H9 (cell line): ENCODE measurements around the gene CACNA1A. TPM values are rescaled to one million over a fixed set of nuclear protein-coding genes. Genes with fewer than 3 reads are reported as not detected.

Experiments used
- DNase-seq: peaks from one replicate; pipeline ENCODE4 v3.0.0-alpha.2; 2017
- H2AFZ ChIP-seq: one replicate; pipeline ENCODE4 v1.6.1; 2013; ENCODE audit warnings: mild to moderate bottlenecking, low read length, control low read depth, moderate library complexity
- H2AK5ac ChIP-seq: 2 replicates; pipeline ENCODE4 v1.6.1; 2013; ENCODE audit warnings: low read length, control low read depth, mixed read lengths; ENCODE audit not compliant: insufficient read length
- H2BK120ac ChIP-seq: one replicate; pipeline ENCODE4 v1.6.1; 2013; ENCODE audit warnings: low read depth, mild to moderate bottlenecking, low read length, control low read depth, inconsistent platforms; ENCODE audit not compliant: poor library complexity, severe bottlenecking
- H2BK12ac ChIP-seq: 2 replicates; pipeline ENCODE4 v1.6.1; 2013; ENCODE audit warnings: low read length, control low read depth, mixed read lengths, low read depth; ENCODE audit not compliant: insufficient read length
- H2BK15ac ChIP-seq: 2 replicates; pipeline ENCODE4 v1.6.1; 2013; ENCODE audit warnings: low read depth, low read length, control low read depth
- H2BK20ac ChIP-seq: one replicate; pipeline ENCODE4 v1.6.1; 2013; ENCODE audit warnings: low read depth, mild to moderate bottlenecking, low read length, control low read depth, inconsistent platforms; ENCODE audit not compliant: poor library complexity, severe bottlenecking
- H2BK5ac ChIP-seq: 2 replicates; pipeline ENCODE4 v1.6.1; 2013; ENCODE audit warnings: low read length, control low read depth, mixed read lengths; ENCODE audit not compliant: insufficient read length
- H3K14ac ChIP-seq: 2 replicates; pipeline ENCODE4 v1.6.1; 2013; ENCODE audit warnings: low read length, control low read depth; ENCODE audit not compliant: insufficient read depth
- H3K18ac ChIP-seq: 2 replicates; pipeline ENCODE4 v1.6.1; 2013; ENCODE audit warnings: low read depth, mild to moderate bottlenecking, mixed read lengths, low read length, control low read depth; ENCODE audit not compliant: insufficient read length
- H3K23ac ChIP-seq: 2 replicates; pipeline ENCODE4 v1.6.1; 2013; ENCODE audit warnings: low read length, control low read depth, mixed read lengths, low read depth; ENCODE audit not compliant: insufficient read length
- H3K23me2 ChIP-seq: 2 replicates; pipeline ENCODE4 v1.6.1; 2013; ENCODE audit warnings: low read depth, mild to moderate bottlenecking, mixed read lengths, low read length, control low read depth; ENCODE audit not compliant: insufficient read length, poor library complexity, severe bottlenecking
- H3K27ac ChIP-seq: 2 replicates; pipeline ENCODE4 v1.5.1; 2013; ENCODE audit warnings: low read length, control low read depth, mixed read lengths, low read depth; ENCODE audit not compliant: insufficient read length
- H3K27me3 ChIP-seq: 2 replicates; pipeline ENCODE4 v1.6.1; 2013; ENCODE audit warnings: low read length, control low read depth, inconsistent platforms; ENCODE audit not compliant: insufficient read depth
- H3K4ac ChIP-seq: 2 replicates; pipeline ENCODE4 v1.6.1; 2013; ENCODE audit warnings: low read depth, mild to moderate bottlenecking, control low read depth, inconsistent platforms, low read length, moderate library complexity
- H3K4me1 ChIP-seq: 2 replicates; pipeline ENCODE4 v1.6.1; 2013; ENCODE audit warnings: low read length, control low read depth, inconsistent platforms; ENCODE audit not compliant: insufficient read depth
- H3K4me2 ChIP-seq: 2 replicates; pipeline ENCODE4 v1.6.1; 2013; ENCODE audit warnings: low read length, control low read depth, mixed read lengths; ENCODE audit not compliant: insufficient read length, insufficient read depth
- H3K56ac ChIP-seq: 2 replicates; pipeline ENCODE4 v1.6.1; 2013; ENCODE audit warnings: low read depth, mild to moderate bottlenecking, mixed read lengths, low read length, control low read depth; ENCODE audit not compliant: insufficient read length
- H3K79me1 ChIP-seq: 2 replicates; pipeline ENCODE4 v1.6.1; 2013; ENCODE audit warnings: low read depth, mild to moderate bottlenecking, moderate library complexity, low read length, control low read depth, inconsistent platforms; ENCODE audit not compliant: insufficient read depth, poor library complexity, severe bottlenecking
- H3K79me2 ChIP-seq: 2 replicates; pipeline ENCODE4 v1.6.1; 2013; ENCODE audit warnings: low read length, control low read depth, inconsistent platforms; ENCODE audit not compliant: insufficient read depth
- H3K9ac ChIP-seq: 2 replicates; pipeline ENCODE4 v1.6.1; 2013; ENCODE audit warnings: low read length, control low read depth, mixed read lengths; ENCODE audit not compliant: insufficient read length; ENCODE audit errors: extremely low read depth
- H3K9me3 ChIP-seq: one replicate; pipeline ENCODE4 v1.6.1; 2013; ENCODE audit warnings: low read depth, low read length, inconsistent platforms; ENCODE audit not compliant: control insufficient read depth
- H3T11ph ChIP-seq: one replicate; pipeline ENCODE4 v1.6.1; 2013; ENCODE audit warnings: mild to moderate bottlenecking, low read length, control low read depth, inconsistent platforms
- H4K20me1 ChIP-seq: one replicate; pipeline ENCODE4 v1.6.1; 2013; ENCODE audit not compliant: control insufficient read depth, insufficient read length, insufficient read depth
- H4K5ac ChIP-seq: 2 replicates; pipeline ENCODE4 v1.6.1; 2013; ENCODE audit warnings: low read depth, mild to moderate bottlenecking, mixed read lengths, low read length, control low read depth; ENCODE audit not compliant: insufficient read length
- H4K8ac ChIP-seq: replicated peaks from 2 replicates; pipeline ENCODE4 v1.6.1; 2013; ENCODE audit warnings: low read length, control low read depth, mixed read lengths, low read depth; ENCODE audit not compliant: insufficient read length
- H4K91ac ChIP-seq: 2 replicates; pipeline ENCODE4 v1.6.1; 2013; ENCODE audit warnings: low read depth, mild to moderate bottlenecking, moderate library complexity, mixed read lengths, low read length, control low read depth; ENCODE audit not compliant: insufficient read length
- H3K27ac Mint-ChIP-seq, 3 experiments: 2 replicates in 2 of 3; 3 replicates in 1 of 3; pipeline ENCODE4 v1.8.0; 2020 to 2021; ENCODE audit warnings: mixed read lengths in 3 of 3, mild to moderate bottlenecking in 1 of 3, moderate library complexity in 1 of 3
- H3K27me3 Mint-ChIP-seq: 2 replicates; pipeline ENCODE4 v1.8.0; 2021; ENCODE audit warnings: low read depth, mild to moderate bottlenecking, moderate library complexity, mixed read lengths
- H3K36me3 Mint-ChIP-seq, 3 experiments: 2 replicates in 2 of 3; 3 replicates in 1 of 3; pipeline ENCODE4 v1.8.0; 2020 to 2021; ENCODE audit warnings: low read depth in 3 of 3, mixed read lengths in 3 of 3; ENCODE audit not compliant: insufficient read depth in 1 of 3
- H3K4me1 Mint-ChIP-seq, 2 experiments: 2 replicates each; pipeline ENCODE4 v1.8.0; 2020; ENCODE audit warnings: mixed read lengths in 2 of 2
- H3K4me3 Mint-ChIP-seq, 2 experiments: 2 replicates in 1 of 2; 3 replicates in 1 of 2; pipeline ENCODE4 v1.8.0; 2020 to 2021; ENCODE audit warnings: mild to moderate bottlenecking in 2 of 2, mixed read lengths in 2 of 2, moderate library complexity in 1 of 2
- H3K9me3 Mint-ChIP-seq, 2 experiments: 2 replicates in 1 of 2; 3 replicates in 1 of 2; pipeline ENCODE4 v1.8.0; 2020; ENCODE audit warnings: mild to moderate bottlenecking in 2 of 2, mixed read lengths in 2 of 2, moderate library complexity in 1 of 2
- CTCF ChIP-seq: fragments of 200-600 bp; sonication (generic); conservative IDR thresholded peaks from 3 replicates; pipeline ENCODE4 v1.8.0; 2021; ENCODE audit warnings: antibody characterized with exemption, mild to moderate bottlenecking
- WGBS: extraction: QIAGEN DNeasy Blood & Tissue Kit; methylation state at CpG from one replicate; pipeline ENCODE4 v1.1.7; 2013; ENCODE audit warnings: missing lambda C conversion rate, low lambda C conversion rate, mixed read lengths; ENCODE audit not compliant: insufficient read length; ENCODE audit errors: extremely low coverage; 5-methylcytosine and 5-hydroxymethylcytosine counted together
- total RNA-seq: library from RNA; stranded (reverse); gene quantifications from 2 replicates; pipeline ENCODE4 v1.2.1, GENCODE V29; 2021

CACNA1A gene
- total RNA-seq, 1 experiment from 2014 or later, result 8.0 TPM

GRCh38 chr19:13526552-13526951 lies 20.3 kb upstream of the CACNA1A start:
- Histone ChIP-seq H3K23me2 (no peaks in the 10 kb centered on the region), H2AFZ (no peak overlapping the region), H4K5ac (no peak overlapping the region), H3K27me3 (no peaks in the 10 kb centered on the region), H3K27ac (no peak overlapping the region), H2BK5ac (no peak overlapping the region), H3K79me2 (no peaks in the 10 kb centered on the region), H2AK5ac (no peak overlapping the region), H3K18ac (no peak overlapping the region), H4K91ac (no peak overlapping the region), H3K79me1 (no peaks in the 10 kb centered on the region), H3K9ac (no peak overlapping the region), H3T11ph (no peak overlapping the region), H2BK12ac (no peak overlapping the region), H2BK15ac (no peak overlapping the region), H3K14ac (no peak overlapping the region), H2BK20ac (no peak overlapping the region), H3K4ac (no peak overlapping the region), H3K4me1 (no peaks in the 10 kb centered on the region), H3K23ac (no peak overlapping the region), H3K4me2 (no peak overlapping the region), H2BK120ac (no peak overlapping the region), H4K8ac (no peak overlapping the region), H4K20me1 (no peaks in the 10 kb centered on the region), H3K56ac (no peak overlapping the region), H3K9me3 (no peaks in the 10 kb centered on the region)
- Mint-ChIP-seq H3K27me3 (peaks cover 31% of the 10 kb centered on the region), H3K4me1 (peaks cover 3 to 6% of the 10 kb centered on the region in 2 experiments), H3K4me3 (no peak overlapping the region), H3K9me3 (peaks cover 6 to 9% of the 10 kb centered on the region in 2 experiments; a peak in 4 of 5 replicates), H3K36me3 (peaks cover 0 to 2% (median 0%) of the 10 kb centered on the region in 3 experiments; a peak in 1 of 7 replicates), H3K27ac (no peak overlapping the region)
- DNase-seq, result peak; percentile 70
- WGBS, result no CpG with 5 or more reads among the region's 2 CpGs
- peak; percentile 74 for TF ChIP-seq CTCF
